Adrenal gland (tissue), 5 donors: Measurements from ENCODE around the gene AGO4.

Experiments
- CTCF ChIP-seq, 6 experiments: fragments of 450-650 bp in 4 of 6; fragments of 200-600 bp in 2 of 6; sonication (generic) in 1 of 6; IDR thresholded peaks; 1 replicate in 5 of 6; 2 replicates in 1 of 6; pipeline versions ENCODE4 v1.5.1 to v1.8.0; 2016 to 2021; ENCODE audit warnings: antibody characterized with exemption in 6 of 6, mild to moderate bottlenecking in 2 of 6, moderate library complexity in 1 of 6
- POLR2A ChIP-seq, 2 donors: fragments of 450-650 bp; IDR thresholded peaks; one replicate each; pipeline ENCODE4 v1.6.1; 2017; ENCODE audit warnings: antibody characterized with exemption in 2 of 2, mild to moderate bottlenecking in 2 of 2, moderate library complexity in 1 of 2
- donor health status: DM: no; HTN: no; CAD: no.

DNA sequence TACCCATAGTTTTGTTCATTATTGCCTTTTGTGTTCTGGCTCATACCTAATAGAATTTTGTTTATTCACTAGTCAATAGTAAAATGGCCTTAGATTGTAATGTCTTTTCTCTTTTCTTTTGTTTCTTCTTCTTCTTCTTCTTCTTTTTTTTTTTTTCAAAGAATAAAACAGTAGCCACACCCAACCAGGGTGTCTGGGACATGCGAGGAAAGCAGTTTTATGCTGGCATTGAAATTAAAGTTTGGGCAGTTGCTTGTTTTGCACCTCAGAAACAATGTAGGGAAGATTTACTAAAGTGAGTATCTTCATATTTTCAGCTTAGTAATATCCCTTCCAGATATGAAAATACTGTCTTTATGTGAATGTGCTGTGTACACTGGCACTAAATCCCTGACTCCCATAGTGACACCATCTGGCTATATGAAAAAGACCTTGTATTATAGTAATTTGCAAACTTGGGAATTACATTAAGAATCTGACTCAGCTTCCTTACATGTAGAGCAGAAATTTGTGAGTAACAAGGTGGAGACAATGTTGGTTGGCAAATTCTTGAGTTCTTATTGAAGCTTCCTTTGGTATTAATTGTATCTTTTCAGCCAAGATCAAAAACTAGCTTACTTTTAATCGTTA, 24.6 kb downstream of the AGO4 start:
- TF ChIP-seq CTCF (IDR thresholded peaks at IDR 0.05): no peak
- no peak for TF ChIP-seq POLR2A (IDR thresholded peaks at IDR 0.05)
